Activated T-cell treated with anti-CD3 and anti-CD28 coated beads for 4 hours (primary cell): ENCODE results near the gene ENTPD5.
"Not testable (repeated sequence)": the region's sequence is repeated elsewhere in the genome, so short reads cannot be mapped to it uniquely, and the experiment has no call there.

Experiments
- DNase-seq: peaks from one replicate; pipeline ENCODE4 v3.0.0-alpha.2; 2020

ENTPD5 gene, protein sequence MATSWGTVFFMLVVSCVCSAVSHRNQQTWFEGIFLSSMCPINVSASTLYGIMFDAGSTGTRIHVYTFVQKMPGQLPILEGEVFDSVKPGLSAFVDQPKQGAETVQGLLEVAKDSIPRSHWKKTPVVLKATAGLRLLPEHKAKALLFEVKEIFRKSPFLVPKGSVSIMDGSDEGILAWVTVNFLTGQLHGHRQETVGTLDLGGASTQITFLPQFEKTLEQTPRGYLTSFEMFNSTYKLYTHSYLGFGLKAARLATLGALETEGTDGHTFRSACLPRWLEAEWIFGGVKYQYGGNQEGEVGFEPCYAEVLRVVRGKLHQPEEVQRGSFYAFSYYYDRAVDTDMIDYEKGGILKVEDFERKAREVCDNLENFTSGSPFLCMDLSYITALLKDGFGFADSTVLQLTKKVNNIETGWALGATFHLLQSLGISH

DNA sequence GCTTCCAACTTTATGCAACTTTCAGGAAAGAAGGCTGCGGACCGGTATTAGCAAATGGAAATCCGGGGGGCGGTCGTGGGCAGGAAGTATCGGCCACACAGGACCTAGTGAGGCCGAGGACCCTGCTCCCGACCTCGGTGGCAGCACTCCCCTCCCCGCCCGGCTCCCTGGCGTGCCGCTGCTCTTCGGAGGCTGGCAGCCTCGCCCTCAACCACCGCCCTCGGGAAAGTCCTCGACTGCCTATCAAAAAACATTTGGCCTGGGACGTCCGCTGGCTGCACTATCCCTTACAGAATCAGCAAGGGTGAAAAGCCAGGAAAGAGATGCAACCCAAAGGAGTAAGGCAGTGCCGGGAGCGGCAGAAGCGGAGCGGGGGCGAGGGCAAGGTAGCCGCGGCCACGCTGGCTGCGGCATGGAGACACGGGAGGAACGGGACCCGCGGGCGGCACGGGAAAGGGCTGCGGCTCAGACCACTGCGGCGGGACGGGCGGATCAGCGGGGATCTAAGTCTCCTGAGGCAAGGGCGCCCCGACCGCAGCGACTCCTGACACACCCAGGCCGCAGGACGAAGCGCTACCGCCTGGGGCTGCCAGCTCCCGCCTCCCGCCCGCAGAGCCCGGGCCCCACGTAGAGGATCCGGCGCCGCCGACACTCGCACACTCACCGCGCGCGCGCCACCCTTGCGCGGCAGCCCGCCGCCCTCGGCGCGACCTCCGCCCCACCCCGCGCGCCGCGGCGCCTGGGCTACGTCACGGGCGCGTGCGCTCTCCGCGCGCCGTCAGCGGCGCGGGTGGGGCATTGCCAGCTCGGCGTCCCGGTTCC is at the start of gene ENTPD5, which contains the start of gene BBOF1:
ENTPD5 (minus strand) TSS at position 703 of the 822 bp plus-strand sequence. CDS start 31,186 bp downstream, outside the sequence.
BBOF1 (plus strand) TSS at position 764 of the 822 bp plus-strand sequence. CDS start 130 bp downstream, outside the sequence.
- peak; percentile 69 for DNase-seq

DNA sequence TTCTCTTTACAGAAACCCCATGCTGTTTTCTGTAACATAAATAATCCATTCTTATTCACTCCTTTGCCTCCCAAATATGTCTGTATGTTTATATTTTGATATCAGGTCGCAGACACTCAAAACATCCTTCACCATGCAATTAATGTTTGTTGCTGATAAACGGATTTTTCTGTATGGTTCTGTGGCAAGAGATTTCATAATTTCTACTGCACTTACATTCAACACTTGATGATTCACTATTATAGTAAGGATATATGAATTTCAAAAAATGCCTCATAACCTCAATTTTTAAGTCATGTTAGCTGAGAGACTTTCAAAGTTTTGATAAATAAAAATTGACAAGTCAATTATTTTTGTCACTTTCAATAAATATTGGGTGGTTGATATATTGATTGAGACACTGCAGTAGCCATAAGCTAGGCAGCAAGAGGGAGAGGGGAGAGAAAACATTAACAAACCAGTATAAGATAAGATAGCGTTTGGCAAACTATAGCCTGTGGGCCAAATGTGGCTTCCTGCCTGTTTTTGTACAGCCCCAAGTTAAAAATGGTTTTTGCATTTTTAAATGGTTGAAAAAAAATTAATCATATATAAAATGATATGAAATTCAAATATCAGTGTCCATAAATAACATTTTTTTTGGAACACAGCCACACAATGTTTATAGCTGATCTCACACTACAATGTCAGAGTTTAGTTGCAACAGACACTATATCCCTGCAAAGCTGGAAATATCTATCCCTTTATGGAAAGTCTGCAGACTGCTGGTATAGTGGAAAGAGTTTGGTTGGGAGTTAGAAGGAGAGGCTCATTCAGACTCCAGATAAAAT is 46.9 kb upstream of the ENTPD5 start:
- no peak for DNase-seq

DNA sequence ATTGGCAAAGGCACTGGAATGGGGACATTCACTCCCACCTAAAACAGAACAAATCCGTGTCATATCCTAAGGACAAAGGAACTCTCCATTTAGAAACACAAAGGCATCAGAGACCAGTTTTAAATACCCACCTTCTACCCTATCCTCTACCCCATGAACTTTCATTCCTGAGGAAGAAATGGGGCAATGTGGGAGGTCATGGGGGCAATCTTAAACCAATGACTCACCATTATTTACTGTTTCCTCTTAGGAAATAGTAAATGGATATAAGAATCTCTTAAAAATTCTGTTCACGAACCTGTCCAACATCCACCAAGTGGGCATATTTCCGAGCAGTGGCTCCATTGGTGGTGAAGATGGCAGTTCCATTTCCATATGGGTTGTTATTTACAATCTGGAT is 45.8 kb upstream of the ENTPD5 start:
- DNase-seq = no peak

DNA sequence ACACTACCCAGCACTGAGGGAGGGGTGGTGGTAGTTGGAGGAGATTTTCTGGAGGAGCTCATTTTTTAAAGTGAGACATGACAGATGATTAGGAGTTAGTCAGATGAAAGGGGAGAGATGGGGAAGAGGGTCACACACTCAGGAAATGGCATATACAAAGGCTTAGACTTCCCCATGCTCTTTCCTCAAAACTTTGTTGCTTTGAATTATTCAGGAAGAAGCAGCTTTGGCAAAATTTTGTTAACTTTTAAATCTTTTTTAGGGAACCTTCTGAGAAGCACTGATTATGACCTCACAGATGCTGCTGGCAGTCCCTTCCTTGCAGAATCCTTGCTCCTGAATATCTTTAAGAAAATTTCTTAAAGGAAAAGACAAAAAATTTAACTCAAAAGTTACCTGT is 45.3 kb upstream of the ENTPD5 start:
- DNase-seq = no peak

DNA sequence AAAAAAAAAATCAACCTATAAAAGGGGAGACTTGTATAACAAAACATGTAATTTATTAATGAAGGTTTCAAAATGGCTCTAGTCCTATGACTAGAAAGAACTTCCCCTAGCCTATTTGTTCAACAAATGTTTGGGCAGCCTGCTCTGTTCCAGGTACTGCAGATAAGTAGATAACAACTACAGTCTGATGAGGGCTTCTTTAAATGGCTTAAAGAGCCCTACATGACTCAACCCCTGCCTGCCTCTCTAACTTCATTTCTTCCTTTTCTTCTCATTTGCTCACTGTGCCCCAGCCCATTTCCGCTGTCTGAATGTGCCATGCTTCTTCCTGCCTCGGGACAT is 43.7 kb upstream of the ENTPD5 start:
- DNase-seq = no peak

DNA sequence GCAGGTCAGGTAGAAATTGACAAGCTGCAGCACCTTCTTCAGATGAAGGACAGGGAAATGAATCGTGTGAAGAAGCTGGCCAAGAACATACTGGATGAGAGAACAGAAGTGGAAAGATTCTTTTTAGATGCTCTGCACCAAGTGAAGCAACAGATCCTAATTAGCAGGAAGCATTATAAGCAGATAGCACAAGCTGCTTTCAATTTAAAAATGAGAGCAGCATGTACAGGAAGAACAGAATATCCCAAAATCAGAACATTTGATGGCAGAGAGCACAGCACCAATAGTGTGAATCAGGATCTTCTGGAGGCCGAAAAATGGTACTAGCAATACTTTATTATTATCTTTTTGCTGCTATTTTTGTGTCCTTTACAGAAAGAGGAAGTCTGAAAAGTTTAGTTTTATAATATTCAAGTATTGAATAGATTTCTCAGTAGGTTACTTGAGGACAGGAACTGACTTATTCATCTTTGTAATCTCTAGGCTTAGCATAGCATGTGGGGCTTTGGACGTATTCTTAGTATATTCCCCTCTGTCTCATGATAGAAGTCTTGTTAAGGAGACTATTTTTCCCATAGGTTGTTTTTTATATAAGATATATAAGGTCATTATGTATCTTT is 30.9 kb upstream of the ENTPD5 start:
- no peak for DNase-seq

DNA sequence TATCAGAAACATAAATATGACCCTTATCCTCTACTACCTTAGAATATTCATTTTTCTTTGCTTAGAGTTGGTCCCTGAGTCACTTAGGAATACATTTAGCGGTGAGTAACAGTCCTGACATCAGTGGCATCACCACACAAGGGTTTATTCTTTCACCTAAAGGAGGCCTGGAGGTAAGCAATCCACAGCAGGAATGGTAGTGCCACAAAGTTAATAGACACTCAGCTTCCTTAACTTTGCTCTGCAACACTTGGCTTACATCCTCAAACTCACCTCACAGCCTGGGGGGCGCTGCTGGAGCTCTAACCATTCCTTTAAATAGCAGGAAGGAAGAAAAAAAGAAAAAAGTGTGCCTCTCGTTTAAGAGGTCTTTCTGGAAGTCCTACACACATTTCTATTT is 29.2 kb upstream of the ENTPD5 start:
- no peak for DNase-seq

DNA sequence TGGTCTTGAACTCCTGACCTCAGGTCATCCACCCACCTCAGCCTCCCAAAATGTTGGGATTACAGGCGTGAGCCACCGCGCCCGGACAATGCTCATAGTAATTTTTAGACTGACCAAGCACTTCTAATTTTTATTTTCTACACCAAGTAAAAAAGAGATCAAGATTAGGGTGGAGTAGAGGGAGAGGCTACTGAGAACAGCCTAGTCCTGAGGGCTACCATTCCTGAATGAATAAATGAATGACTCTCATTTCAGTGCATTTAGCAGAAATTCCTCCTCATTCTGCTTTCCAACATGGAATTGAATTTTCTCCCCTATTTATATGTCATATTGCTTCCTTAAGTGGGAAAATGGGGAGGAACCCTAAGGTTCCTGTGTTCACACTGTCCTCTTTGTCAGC is 26.4 kb upstream of the ENTPD5 start:
- DNase-seq = no peak

DNA sequence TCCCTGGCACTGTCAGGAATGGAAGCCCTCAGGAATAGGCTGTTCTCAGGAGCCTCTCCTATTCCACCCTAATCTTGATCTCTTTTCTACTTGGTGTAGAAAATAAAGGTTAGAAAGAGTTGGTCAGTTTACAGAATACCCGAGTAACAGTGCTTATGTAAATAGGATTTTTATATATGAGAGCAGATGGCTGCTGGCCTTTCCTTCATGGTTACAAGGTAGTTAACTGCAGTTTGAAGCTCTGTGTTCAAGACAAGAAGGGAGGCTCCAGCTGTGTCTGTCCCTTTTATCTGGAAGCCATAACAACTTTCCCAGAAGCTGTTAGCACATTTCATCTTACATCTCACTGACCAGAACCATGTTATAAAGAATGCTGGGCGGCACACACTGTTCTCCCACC is 23.2 kb upstream of the ENTPD5 start:
- no peak for DNase-seq

DNA sequence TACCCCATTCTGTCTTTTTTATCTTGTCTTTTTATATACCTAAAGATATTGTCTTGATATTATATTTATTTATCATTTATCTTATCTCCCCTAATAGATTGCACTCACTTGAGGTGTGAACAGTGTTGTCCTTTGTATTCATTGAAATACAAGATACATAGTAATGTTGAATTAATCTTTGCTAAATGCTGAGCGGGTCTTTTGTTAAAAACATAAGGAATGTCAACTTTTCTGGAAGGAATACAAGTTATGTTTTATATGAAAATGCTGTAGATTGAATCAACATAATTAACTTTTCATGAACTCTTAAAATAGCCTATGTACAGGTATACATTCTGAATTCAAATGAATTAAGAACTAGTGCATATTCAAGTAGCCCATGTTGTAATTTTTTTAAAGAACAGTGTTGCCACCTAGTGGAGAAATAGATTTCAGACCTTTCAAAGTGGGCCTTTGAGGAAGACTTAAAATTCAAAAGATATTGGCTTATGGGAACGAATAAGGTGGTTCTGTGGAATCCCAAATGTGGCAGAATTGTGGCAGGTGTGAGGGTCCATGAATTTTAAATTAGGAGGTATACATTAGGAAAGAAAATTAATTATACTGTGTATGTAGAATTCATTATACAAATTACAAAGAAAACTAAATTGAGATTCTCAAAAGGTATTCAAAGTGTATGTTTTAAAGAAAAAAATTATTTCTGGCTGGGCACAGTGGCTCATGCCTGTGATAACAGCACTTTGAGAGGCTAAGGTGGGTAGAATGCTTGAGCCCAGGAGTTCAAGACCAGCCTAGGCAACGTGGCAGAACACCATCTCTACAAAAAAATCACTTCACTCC is 19.2 kb upstream of the ENTPD5 start:
- DNase-seq = no peak

DNA sequence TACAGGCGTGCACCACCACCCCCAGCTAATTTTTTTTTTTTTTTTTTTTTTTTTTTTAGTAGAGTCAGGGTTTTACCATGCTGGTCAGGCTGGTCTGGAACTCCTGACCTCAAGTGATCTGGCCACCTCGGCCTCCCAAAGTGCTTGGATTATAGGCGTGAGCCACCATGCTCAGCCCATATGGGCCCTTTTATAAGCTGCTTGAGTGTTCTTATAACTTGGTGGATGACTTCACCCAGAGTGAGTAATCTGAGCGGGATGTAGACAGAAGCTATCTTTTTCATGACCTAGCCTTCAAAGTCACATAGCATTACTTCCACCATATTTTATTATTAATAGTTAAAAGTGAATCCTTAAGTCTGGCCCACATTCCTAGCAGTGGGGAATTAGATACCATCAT is 16.5 kb upstream of the ENTPD5 start:
- DNase-seq = no peak

DNA sequence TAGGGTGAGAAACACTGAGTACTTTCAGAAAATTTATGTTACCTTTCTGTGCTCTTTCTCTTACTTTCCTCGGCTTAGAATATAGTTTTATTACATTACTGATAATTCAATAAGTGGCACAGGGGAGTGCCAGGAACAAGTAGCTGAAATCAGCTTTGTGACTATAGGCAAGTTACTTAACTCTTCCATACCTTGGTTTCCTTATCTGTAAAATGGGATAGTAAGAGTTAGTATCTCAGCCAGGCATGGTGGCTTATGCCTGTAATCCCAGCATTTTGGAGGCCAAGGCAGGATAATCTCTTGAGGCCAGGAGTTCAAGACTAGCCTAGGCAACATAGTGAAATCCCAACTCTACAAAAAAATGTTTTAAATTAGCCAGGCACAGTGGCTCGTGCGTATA is 15.5 kb upstream of the ENTPD5 start:
- no peak for DNase-seq

DNA sequence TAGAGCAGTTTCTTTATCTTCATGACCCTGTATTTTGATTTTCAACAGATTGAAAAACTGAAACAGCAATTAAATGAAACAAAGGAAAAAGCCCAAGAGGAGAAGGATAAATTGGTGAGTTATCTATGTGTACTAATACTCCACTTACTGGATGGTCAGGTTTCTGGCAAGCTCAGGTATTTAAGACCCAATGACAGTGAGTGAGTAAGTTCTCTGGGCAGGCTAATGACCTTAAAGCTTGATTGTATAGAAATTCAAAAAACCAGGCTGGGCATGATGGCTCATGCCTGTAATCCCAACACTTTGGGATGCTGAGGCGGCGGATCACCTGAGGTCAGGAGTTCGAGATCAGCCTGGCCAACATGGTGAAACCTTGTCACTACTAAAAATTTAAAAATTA is 10.0 kb upstream of the ENTPD5 start:
- DNase-seq = no peak

DNA sequence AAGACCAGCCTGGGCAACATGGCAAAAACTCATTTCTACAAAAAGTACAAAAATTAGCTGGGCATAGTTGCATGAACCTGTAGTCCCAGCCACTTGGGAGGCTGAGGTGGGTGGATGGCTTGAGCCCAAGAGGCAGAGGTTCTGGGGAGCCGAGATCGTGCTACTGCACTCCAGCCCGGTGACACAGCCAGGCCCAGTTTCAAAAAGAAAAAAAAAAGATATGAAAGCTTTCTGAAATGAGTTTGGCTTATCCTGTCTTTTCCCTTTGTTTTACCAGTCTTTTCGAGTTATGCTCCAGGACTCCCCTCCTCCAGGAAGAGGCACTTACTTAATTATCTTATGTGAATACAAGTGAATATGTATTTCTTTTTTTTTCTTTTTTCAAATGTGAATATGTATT is 3.3 kb upstream of the ENTPD5 start:
- no peak for DNase-seq

DNA sequence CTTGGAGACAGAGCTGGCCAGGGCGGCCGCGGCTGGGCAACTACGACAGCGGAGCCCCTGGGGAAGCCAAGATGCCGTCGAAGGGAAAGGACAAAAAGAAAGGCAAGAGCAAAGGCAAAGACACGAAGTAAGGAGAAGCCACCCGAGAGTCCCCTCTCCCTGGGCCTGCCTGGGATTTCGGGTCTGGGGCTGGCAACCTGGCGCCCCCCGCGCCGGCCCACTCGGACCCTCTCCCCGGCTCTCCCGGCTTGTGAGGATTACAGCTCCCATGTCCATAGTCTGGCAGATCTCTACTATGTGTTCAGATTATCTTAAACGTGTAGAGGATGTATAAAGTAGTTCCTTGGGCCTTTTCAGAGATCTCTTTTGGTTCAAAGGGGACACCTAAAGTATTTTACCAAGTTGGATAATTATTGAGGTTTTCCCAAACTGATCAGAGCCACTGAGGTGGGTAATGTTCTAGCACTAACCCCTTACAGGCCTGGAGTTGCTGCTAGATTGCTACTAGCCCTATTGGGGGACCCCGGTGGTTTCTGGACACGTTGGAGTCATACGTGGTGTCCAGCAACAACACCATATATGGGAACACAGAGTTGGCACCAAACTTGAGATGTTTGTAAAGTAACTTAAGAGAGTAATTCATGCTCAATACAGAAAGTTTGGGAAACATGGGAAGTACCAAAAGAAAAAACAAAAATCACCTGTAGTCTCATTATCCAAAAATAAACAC is 485 bp upstream of the ENTPD5 start:
- no peak for DNase-seq

DNA sequence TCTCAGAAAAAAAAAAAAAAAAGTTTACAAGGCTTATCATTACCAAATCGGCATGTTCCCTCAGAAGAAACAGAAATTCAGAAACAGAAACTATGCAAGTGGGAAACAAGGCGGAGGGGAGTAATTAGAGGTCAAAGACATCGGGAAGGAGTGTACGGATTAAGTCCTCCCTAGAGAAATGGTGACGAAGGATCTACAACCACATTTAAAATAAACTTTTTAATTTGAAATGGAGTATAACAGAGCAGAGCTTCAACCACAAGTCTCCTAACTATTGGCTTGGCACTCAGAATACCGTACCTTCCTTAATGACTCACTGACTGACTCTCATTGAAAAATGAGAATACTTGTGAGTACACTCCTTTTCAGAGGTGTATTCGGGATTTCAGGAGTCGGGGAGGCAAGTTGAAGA is 908 bp downstream of the ENTPD5 start:
- DNase-seq = no peak

DNA sequence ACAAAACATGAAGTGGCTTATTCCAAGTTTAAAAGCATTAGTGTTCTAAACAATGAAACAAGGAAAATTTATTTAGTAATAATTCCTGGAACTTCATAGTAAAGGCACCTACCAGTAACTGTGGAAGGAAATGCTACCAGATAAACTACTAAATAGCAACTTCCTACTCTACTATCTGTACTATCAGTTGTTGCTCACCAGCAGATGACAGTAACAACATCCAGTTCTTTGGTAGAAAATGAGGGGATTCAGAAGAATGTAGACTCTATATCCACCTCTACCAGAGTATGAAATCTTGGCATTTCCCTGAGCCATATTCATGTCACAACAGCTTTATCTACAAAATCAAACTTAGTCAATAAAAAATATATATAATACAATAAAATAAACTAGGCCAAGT is 3.1 kb downstream of the ENTPD5 start:
- DNase-seq = no peak

DNA sequence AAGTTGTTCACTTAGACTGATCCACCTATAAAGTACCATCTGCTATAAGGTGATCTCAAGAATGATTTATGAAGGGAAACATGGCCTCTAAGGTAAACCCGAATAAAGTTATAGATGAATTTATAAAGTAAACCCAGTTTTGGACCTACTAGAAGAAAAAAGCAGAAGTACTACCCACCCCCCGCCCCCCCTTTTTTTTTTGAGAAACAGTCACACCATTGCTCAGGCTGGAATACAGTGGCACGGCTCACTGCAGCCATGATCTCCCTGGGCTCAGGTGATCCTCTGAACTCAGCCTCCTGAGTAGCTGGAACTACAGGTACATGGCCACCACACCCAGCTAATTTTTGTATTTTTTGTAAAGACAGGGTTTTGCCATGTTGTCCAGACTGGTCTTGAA is 3.9 kb downstream of the ENTPD5 start:
- no peak for DNase-seq

DNA sequence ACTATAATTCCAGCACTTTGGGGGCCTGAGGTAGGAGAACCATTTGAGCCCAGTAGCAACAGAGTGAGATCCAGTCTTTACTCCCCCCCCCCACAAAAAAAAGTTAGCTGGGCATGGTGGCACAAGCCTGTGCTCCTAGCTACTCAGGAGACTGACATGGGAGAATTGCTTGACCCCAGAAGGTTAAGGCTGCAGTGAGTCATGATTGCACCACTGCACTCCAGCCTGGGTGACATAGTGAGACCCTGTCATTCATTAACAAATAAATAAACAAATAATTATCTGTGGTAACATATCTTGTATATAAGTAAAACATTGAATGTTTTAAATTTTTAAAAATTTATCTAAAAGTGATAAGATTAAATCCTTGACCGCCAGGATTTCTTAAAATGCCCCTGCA is 4.8 kb downstream of the ENTPD5 start:
- DNase-seq = no peak

DNA sequence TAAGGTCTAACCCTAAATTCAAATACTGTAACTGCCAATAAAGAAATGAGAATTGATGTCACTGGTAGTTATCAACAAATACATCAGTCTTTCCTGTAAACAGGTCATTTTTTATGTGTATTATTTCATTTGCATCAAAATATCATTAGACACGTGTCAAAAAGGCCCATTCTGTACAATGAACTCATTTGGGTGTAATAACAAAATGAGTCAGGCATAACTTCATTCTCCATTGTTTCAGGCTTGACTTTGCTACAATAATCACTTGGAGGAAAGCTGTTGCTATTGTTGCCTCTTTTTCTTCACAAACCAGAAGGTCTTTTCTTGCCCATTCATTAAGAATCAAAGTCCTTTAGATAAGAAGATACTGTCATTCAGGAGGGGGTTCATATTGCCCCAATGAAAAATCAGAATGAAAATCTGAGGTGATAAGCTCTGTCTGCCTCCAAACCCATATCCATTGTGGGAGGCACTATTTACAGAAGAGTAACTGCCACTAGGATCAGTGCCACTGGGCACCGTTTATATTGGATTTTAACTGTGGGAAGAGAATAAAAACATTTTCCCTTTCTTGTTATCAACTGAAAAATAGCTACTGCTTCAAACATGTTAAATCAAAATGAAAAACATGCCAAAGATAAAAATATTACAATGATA is 10.1 kb downstream of the ENTPD5 start:
- no peak for DNase-seq

DNA sequence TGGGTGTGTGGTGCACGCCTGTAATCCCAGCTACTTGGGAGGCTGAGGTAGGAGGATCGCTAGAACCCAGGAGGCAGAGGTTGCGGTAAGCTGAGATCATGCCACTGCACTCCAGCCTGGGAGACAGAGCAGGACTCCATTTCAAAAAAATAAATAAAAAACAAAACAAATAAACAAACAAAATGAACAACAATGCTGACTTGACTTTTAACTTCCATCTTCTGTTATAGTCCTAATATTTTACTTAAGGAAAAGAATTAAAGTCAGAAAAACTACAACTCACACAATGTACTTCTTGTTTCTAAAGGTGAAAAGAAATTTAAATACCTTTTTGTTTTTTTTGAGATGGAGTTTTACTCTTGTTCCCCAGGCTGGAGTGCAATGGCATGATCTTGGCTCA is 13.4 kb downstream of the ENTPD5 start:
- DNase-seq = not testable (repeated sequence)
